Stimulated activated CD8-positive, alpha-beta memory T cell treated with anti-CD3 and anti-CD28 coated beads, Interleukin-15, amount 100 ng/mL, for 24 hours (primary cell): ENCODE data around the gene BCAS3.

Experiments used
- DNase-seq: peaks from one replicate; pipeline ENCODE4 v3.0.0-alpha.2; 2020; ENCODE audit warnings: low read depth

BCAS3 gene

DNA sequence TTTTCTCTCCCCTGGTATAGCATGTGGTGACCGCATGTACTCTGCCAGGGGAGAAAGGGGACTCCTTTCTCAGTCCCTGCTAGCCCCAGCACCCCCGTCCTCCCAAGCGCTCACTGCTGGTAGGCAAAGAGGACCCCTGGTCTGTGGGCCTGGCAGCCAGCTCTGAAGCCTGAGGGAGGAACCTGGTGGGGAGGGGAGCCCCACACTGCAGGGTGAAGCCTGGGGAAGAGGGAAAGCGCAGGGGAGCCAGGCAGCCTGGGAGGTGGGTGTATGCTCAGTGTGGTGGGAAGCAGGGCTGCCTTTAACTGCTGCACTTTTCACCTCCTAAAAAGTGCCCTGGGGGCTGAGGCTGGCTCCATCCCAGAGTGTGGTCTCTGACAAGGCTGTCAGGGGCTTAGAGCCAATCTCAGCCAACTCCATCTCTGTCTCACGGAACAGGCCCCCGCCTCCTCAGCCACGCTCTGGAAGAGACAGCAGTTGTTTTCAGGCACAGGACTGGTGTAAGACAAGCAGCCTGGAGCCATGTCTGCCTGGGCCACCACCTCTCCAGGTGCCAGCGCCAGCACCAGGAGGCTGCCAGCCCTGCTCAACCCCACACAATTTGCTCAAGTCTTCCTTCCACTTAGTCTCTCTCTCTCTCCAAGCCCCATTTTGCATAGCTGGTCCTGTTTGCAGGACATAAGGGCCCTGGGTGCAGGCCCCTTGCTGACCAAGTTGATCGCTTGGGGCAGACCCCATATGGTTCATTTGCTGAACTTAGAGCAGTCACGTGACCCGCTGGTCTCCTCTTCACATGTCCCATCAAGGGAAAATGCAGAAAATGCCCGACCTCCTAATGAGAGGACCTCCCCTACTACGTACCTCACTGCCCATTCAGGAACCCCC lies 707.3 kb downstream of the BCAS3 start:
- DNase-seq = no peak

- no peak for DNase-seq
Measured at GRCh38 chr17:61385577-61386236, 708.1 kb downstream of the BCAS3 start.

DNA sequence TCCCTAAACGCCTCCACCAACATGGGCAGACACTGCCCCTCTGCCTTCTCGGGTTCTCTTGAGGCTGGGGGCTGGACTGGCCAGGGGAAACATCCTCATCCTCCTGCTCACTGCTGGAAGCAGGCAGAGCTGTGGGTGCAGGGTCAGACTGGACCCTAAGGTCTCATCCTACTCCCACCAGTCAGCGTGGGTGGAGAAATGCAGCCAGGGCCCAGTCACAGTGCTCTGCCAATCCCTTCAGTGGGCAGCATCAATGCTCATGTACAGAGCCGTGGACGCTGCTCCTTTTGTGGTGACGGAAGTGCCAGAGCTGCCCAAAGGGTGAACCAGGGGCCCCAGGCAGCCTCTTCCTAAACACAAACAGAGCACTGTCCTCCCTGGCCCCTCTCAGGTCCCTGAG lies 708.6 kb downstream of the BCAS3 start:
- no peak for DNase-seq

DNA sequence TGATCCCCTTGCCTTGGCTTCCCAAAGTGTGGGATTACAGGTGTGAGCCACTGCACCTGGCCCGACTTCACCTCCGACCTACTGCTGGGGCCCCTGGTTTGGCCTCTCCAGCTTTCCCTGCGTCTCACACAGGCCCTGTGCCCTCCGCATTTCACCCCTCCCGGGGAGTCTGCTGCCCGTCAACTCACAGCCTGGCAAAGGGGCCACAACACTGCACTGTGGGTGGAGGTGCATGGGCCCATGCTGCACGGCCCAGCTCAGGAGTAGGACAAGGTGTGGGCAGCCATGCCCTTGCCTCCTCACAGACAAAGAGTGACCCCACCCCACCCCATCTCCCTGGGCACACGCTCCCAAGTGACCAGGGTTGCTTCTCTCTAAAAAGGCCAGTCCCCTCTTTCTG lies 709.4 kb downstream of the BCAS3 start:
- DNase-seq = no peak

- DNase-seq = no peak
Measured at GRCh38 chr17:61387511-61388305, 710.1 kb downstream of the BCAS3 start.

- DNase-seq = no peak
Measured at GRCh38 chr17:61388561-61389356, 711.1 kb downstream of the BCAS3 start.

DNA sequence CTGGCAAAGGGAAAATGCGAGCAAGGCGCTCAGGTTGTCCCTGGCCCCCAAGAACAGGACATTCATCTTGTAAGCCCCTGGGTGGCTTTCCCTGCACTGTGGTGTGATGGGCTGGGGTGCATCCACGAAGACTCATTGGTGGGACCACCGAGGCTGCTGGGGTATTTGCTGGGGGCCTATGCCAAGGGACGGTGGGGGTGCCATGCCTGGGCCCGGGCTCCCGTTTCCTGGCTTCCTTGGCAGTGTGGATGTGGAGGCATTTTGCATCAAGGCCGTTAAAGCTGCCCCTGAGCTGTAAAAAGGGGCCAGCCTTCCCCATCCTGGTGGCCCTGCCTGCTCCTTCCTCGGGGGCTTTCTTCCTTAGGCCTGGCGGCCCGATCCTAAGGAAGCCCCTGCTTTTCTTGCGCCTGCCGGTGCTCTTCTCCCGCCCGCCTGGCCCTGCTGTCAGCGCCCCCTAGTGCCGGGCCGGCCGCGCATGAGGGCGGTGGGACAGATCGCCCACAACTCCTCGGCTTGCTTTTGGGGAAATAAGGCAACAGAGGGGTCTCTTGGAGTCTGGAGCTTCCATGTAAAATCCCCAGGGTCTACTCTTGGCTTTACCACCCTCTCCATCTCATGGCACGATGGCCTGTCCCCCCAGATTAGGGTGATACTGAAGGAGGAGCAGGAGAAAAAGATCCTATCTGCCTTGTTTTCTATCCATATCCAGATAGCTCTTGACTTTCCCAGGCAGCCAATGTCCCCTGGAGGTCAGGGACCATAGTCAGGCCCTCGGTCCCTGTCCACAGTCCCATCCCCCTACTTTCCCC lies 712.2 kb downstream of the BCAS3 start:
- DNase-seq = no peak

- DNase-seq = no peak
Measured at GRCh38 chr17:61390479-61390791, 712.8 kb downstream of the BCAS3 start.

DNA sequence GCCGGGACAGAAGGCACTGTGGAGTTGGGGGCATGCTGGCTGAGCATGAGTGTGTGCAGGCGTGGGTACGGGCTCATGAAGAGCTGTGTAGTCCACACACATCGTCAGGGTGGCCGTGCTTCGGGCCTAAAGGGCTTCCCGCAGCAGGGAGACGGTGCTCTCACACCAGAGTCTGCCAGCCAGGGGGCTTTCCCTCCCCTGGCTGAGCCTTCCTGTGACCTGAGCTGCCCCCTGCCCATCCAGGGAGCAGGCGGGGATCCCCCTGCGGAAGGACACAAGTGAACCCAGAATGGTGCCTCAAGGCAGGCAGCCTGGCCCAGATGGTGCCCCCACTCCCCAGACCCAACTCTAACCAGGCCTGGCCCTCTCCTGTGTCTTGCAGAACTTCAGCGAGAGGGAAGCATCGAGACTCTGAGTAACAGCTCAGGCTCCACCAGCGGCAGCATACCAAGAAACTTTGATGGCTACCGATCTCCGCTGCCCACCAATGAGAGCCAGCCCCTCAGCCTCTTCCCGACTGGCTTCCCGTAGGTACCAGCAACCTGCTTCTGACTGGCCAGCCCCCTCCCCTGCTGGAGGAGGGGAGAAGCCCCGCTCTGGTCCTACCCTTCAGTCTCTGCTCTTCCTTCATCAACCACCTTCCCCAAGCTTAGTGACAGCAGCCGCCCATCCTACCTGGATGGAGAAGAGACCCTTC lies 714.1 kb downstream of the BCAS3 start:
- no peak for DNase-seq

- DNase-seq = no peak
Measured at GRCh38 chr17:61392679-61393078, 715.0 kb downstream of the BCAS3 start.

GRCh38 chr17:61393550-61393903 lies 715.9 kb downstream of the BCAS3 start:
- no peak for DNase-seq

DNA sequence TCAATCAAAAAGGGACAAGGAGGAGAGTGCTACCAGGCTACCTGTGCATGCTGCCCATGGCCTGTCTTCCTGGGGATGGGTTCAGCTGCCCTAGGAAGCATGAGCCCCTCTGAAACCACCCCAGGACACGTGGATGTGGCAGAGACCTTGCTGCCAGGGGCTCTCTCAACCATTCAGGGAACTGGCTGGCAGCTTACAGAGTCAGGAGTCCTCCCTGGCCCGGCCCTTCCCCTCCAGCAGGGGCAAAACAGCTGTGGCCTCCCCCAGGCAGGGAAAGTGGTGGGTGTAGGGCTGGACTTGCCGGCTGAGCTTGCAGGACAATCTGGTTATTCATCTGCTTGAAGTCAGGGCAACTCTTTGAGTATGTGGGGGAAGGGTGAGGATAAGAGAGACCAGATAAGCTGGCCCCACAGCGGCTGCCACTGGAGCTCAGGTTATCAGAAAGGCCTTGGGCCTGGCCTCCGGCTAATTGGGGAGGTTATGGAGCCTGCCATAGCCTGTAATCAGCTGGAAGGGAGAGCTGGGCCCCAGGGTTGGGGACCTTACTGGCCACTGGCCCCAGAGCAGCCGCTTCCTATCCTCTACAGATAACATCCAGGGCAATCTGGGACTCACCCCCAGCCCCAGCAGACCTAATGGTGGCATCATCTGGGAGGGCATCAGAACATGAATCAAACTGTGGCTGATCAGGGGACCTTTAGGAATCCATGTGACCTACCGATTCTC lies 716.4 kb downstream of the BCAS3 start:
- DNase-seq = no peak

DNA sequence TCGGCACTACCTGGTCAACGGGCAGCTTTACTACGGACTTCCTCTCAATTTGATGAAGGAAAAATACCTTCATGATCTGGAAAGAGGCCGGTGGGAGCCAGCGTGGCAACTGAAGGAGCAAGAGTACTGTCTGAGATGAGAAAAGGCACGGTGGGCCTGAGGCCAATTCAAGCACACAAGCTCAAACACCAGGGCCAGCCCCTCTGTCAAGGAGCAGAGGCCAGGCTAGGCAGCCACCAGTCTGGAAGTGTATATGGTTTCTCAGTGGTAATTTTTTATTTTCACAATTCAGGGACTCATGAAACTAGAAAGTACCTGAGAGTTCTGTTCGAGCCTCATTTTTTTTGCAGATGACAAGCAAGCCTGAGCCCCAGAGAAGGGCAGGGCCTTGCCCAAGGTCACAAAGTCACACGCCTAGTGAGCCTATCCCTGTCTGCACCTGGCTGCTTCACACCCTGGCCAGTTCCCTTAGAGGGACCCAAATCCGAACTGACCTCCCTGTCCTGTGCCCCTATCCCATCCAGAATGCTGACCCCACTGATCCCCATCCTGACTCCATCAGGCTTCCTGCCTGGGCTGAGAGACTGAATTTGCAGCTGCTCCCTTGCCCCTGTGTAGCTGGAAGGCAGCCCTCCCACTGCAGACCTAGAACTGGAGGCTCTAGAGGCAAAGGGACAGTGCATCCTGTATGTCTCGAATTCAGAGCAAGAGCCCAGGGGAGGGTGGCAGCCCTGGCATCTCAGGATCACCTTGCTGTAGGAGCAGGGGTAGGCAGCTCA lies 717.2 kb downstream of the BCAS3 start:
- no peak for DNase-seq

DNA sequence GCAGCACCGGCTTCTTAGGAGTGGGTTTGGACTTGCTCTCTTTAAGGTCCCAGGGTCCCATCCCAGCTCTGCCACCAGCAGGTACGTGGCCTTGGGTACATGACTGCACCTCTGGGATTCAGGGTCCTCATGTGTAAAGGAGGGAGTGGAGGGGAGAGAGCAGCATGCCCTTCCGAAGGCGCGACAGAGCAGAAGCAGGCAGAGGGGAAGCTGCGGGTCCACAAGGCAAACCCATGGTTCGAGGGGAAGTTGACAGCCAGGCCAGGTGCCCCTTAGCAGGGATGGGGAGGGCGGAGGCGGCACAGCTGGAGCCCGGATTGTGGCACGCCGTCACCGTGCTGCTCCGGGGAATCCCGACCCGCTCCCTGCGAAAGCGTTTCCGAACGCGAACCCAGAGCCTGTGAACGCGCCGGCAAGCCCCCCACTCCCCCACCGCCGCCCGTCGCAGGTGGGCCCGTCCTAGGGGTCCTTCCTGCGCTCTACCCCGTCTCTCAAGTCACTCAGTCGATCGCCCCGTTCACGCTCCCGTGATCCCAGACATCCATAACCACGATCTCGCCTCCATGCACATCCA lies 717.8 kb downstream of the BCAS3 start:
- no peak for DNase-seq

- no peak for DNase-seq
Measured at GRCh38 chr17:61395983-61396585, 718.4 kb downstream of the BCAS3 start.

GRCh38 chr17:61396586-61397085 lies 719.0 kb downstream of the BCAS3 start:
- DNase-seq = no peak

DNA sequence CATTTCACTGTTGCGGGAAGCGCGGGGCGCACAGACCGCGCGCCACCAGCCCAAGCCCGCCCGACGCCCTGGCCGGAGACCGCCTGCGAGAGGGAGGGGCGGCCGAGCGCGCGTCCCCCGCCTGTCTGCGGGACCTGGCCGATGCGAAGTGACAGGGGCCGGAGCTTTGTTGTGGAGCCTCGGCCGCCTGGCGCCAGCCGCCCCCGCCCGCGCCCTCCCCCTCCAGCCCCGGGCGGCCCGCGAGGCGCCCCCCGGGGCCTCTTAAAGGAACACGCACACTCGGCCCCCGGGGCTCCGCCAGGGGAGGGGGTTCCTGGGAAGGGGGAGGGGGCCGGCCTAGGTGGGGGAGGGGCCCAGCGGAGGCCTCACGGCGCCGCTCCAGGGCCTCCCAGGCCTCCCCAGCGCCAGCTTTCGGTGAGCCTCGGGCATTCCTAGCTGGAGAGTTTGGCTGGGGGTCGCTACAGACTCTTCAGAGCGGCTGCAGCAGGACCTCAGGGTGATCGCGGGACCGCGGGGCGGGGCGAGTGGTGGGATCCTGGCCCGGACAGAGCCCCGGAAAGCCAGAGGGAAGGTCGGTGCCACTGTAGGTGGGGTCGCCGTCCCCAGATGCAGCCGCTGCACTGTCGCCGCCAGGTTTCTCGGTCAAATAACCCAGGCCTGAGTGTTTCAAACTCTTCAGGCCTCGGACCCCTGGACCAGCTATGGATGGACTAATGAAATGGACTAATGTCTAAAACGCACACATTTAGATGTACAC lies 719.6 kb downstream of the BCAS3 start:
- DNase-seq = no peak
